ENCODE data around the gene CACNA2D3. TPM values are rescaled to one million over a fixed set of nuclear protein-coding genes. Genes with fewer than 3 reads are reported as not detected.

The CACNA2D3 gene
- total and polyA plus RNA-seq, 2 experiments from 2014 or later: 1.1 to 2.5 TPM

DNA sequence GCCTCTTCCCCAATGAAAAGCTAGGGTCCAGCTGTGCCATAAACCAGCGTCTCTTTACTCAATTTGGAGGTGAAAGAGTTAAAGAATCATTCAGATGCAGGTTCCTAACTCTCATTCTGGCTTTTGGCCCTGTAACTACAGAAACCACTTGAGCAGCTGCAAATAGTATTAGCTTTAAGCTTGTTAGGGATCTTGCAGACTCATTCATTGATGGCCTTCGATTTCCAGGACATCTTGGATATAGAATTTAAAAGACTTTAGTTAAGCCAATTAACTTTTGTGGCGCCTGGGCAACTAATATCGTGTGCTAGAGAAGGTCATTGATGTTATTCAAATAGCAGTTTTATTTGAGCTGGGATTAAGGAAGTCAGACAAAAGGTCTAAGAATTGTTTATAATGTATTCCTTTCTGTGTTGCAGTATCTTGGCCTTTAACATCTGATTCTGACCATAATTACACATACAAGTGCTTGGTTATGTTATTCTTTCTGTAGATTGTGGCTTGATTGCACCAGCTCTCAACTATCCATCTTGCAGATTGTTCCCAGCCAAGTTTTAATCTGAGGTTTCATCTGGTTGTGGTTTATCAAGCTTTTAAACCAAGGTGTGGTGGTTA, 185.3 kb downstream of the CACNA2D3 start:
- Histone ChIP-seq H3K36me3 (replicated peaks; ENCODE audit: insufficient read depth, low read depth) (no peaks in the 10 kb centered on the region), H3K79me2 (no peaks in the 10 kb centered on the region), H3K9me2 (replicated peaks; ENCODE audit: insufficient read depth) (no peaks in the 10 kb centered on the region), H3K27me3 (peaks cover 8% of the 10 kb centered on the region), H4K20me1 (ENCODE audit: insufficient read depth, poor library complexity, severe bottlenecking) (no peaks in the 10 kb centered on the region), H3K27ac (no peak overlapping the region), H3K4me1 (ENCODE audit: insufficient read depth) (peaks cover 5% of the 10 kb centered on the region), H3K4me3 (no peak overlapping the region), H3K9me3 (ENCODE audit: low read depth) (no peaks in the 10 kb centered on the region), H3K4me2 (no peak overlapping the region), H2AFZ (no peak overlapping the region)
- TF ChIP-seq EZH2 (IDR thresholded peaks at IDR 0.05; ENCODE audit: borderline replicate concordance) (no peak), EZH2phosphoT487 (IDR thresholded peaks at IDR 0.05; ENCODE audit: low read depth, severe bottlenecking, unreplicated experiment) (no peak)
- TF ChIP-seq, protein P1, sequence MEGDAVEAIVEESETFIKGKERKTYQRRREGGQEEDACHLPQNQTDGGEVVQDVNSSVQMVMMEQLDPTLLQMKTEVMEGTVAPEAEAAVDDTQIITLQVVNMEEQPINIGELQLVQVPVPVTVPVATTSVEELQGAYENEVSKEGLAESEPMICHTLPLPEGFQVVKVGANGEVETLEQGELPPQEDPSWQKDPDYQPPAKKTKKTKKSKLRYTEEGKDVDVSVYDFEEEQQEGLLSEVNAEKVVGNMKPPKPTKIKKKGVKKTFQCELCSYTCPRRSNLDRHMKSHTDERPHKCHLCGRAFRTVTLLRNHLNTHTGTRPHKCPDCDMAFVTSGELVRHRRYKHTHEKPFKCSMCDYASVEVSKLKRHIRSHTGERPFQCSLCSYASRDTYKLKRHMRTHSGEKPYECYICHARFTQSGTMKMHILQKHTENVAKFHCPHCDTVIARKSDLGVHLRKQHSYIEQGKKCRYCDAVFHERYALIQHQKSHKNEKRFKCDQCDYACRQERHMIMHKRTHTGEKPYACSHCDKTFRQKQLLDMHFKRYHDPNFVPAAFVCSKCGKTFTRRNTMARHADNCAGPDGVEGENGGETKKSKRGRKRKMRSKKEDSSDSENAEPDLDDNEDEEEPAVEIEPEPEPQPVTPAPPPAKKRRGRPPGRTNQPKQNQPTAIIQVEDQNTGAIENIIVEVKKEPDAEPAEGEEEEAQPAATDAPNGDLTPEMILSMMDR (IDR thresholded peaks at IDR 0.05; ENCODE audit: poor library complexity): no peak
- 49% methylated on average over 4 of the region's 4 CpGs for WGBS (ENCODE audit: low lambda C conversion rate, missing lambda C conversion rate)
- DNase-seq (ENCODE audit: low spot score): no peak

DNA sequence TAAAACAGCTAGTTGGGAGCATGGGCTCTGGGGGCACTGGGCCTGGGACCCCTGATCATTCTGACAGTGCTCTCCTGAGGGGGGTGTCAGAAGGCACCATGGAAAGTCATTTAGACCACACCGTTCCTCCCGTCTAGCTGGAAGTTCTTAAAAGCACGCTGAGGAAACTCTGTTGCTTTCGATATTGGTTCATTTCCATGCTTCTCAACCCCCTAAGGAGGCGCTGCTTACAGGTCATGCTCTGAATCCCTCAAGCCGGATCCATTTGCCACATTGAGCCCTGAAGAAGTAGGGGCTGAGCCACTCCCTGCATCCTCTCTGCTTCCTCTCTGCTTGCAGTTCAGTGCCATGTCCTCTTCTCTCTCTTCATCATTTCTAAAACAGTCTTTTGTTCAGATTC, 187.2 kb downstream of the CACNA2D3 start:
- Histone ChIP-seq H3K4me2 (no peak overlapping the region), H3K9me2 (replicated peaks; ENCODE audit: insufficient read depth) (no peaks in the 10 kb centered on the region), H3K27ac (no peak overlapping the region), H2AFZ (no peak overlapping the region), H3K79me2 (no peaks in the 10 kb centered on the region), H4K20me1 (ENCODE audit: insufficient read depth, poor library complexity, severe bottlenecking) (no peaks in the 10 kb centered on the region), H3K9me3 (ENCODE audit: low read depth) (no peaks in the 10 kb centered on the region), H3K36me3 (replicated peaks; ENCODE audit: insufficient read depth, low read depth) (no peaks in the 10 kb centered on the region), H3K4me1 (ENCODE audit: insufficient read depth) (peaks cover 5% of the 10 kb centered on the region), H3K4me3 (no peak overlapping the region), H3K27me3 (peaks cover 8% of the 10 kb centered on the region)
- WGBS (ENCODE audit: low lambda C conversion rate, missing lambda C conversion rate): 80% methylated on average over 6 of the region's 6 CpGs
- TF ChIP-seq EZH2 (IDR thresholded peaks at IDR 0.05; ENCODE audit: borderline replicate concordance) (no peak), EZH2phosphoT487 (IDR thresholded peaks at IDR 0.05; ENCODE audit: low read depth, severe bottlenecking, unreplicated experiment) (no peak)
- TF ChIP-seq, protein P1 (IDR thresholded peaks at IDR 0.05; ENCODE audit: poor library complexity): no peak
- DNase-seq (ENCODE audit: low spot score): no peak

DNA sequence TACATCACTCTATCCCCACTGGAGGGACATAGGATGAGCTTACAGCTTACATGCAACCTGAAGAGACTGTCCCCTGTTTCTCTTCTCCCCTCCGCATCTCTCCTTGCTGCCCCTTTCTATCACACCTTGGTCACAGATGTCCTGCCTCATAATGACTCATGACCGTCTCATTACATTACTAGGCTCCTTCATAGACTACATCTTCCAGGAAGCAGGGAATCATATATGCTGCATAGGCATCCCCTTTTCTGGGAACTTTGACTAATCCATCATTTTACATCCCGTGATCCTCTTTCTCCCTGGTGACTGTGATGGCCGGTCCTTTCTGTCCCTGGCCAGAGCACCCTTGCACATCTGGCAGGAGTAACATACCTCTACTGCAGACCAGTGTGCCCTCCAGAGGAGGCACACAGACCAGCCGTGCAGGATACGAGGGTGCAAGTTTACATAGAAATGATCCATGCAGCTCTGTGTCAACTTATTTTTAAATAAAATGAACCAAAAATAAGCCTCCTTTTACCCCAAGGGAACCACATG, 188.9 kb downstream of the CACNA2D3 start:
- peaks cover 8% of the 10 kb centered on the region for H3K27me3 ChIP-seq
- H3K9me2 ChIP-seq (replicated peaks; ENCODE audit: insufficient read depth): no peaks in the 10 kb centered on the region
- H2AFZ ChIP-seq: no peak overlapping the region
- no peak for TF ChIP-seq EZH2phosphoT487 (IDR thresholded peaks at IDR 0.05; ENCODE audit: low read depth, severe bottlenecking, unreplicated experiment)
- TF ChIP-seq, protein P1 (IDR thresholded peaks at IDR 0.05; ENCODE audit: poor library complexity): no peak
- no peak for TF ChIP-seq EZH2 (IDR thresholded peaks at IDR 0.05; ENCODE audit: borderline replicate concordance)
- 88% methylated on average over 6 of the region's 6 CpGs for WGBS (ENCODE audit: low lambda C conversion rate, missing lambda C conversion rate)
- H3K36me3 ChIP-seq (replicated peaks; ENCODE audit: insufficient read depth, low read depth): no peaks in the 10 kb centered on the region
- H3K27ac ChIP-seq: no peak overlapping the region
- H3K9me3 ChIP-seq (ENCODE audit: low read depth): no peaks in the 10 kb centered on the region
- H3K4me1 ChIP-seq (ENCODE audit: insufficient read depth): no peaks in the 10 kb centered on the region
- DNase-seq (ENCODE audit: low spot score): no peak
- H4K20me1 ChIP-seq (ENCODE audit: insufficient read depth, poor library complexity, severe bottlenecking): no peaks in the 10 kb centered on the region
- H3K4me3 ChIP-seq: no peak overlapping the region
- no peaks in the 10 kb centered on the region for H3K79me2 ChIP-seq
- H3K4me2 ChIP-seq: no peak overlapping the region

All from hepatocyte (in vitro differentiated cells).